Stimulated activated naive CD8-positive, alpha-beta T cell treated with anti-CD3 and anti-CD28 coated beads, Interleukin-15, Interleukin-2, amounts not matched to agents 100 U/mL and 50 U/mL, for 24 hours (primary cell): ENCODE results near the gene HSPB9.

Source experiments
- ATAC-seq: fragments of 150-1000 bp; cut with Tn5 transposase; one replicate; pipeline ENCODE4 v1.10.0; 2021
- DNase-seq: peaks from one replicate; pipeline ENCODE4 v3.0.0; 2021

The HSPB9 gene

GRCh38 chr17:42101513-42102292 lies 20.9 kb upstream of the HSPB9 start:
- DNase-seq = peak; percentile 89
- ATAC-seq = peak; percentile 64

GRCh38 chr17:42103221-42103954 lies 19.2 kb upstream of the HSPB9 start:
- no peak for ATAC-seq
- no peak for DNase-seq

GRCh38 chr17:42104264-42104663 lies 18.3 kb upstream of the HSPB9 start:
- DNase-seq (no peak), ATAC-seq (no peak)

GRCh38 chr17:42106009-42106408 lies 16.6 kb upstream of the HSPB9 start:
- ATAC-seq (no peak), DNase-seq (no peak)

- ATAC-seq (no peak), DNase-seq (no peak)
These were observed 15.5 kb upstream of the HSPB9 start for GRCh38 chr17:42107124-42107523.

- DNase-seq (peak; percentile 97), ATAC-seq (peak; percentile 88)
These were observed 14.7 kb upstream of the HSPB9 start for GRCh38 chr17:42107597-42108576.

- ATAC-seq (no peak), DNase-seq (no peak)
These were observed 13.5 kb upstream of the HSPB9 start for GRCh38 chr17:42109086-42109485.

GRCh38 chr17:42110301-42111264 lies 12.0 kb upstream of the HSPB9 start:
- no peak for DNase-seq
- no peak for ATAC-seq

GRCh38 chr17:42111265-42111636 lies 11.4 kb upstream of the HSPB9 start:
- ATAC-seq (no peak), DNase-seq (no peak)

- ATAC-seq (peak; percentile 7), DNase-seq (peak; percentile 34)
These were observed 10.6 kb upstream of the HSPB9 start for GRCh38 chr17:42111871-42112551.

GRCh38 chr17:42112552-42113176 lies 9.9 kb upstream of the HSPB9 start, which contains the start of gene DHX58:
Gene DHX58, minus strand, starts transcription at chr17:42112714. Its CDS starts 822 bp downstream, at chr17:42111892.
- ATAC-seq (peak; percentile 84), DNase-seq (peak; percentile 77)

- ATAC-seq (no peak), DNase-seq (no peak)
These were observed 9.1 kb upstream of the HSPB9 start for GRCh38 chr17:42113293-42114069.

- ATAC-seq (no peak), DNase-seq (no peak)
These were observed 8.5 kb upstream of the HSPB9 start for GRCh38 chr17:42114118-42114517.

GRCh38 chr17:42116705-42117396 lies 5.8 kb upstream of the HSPB9 start:
- ATAC-seq = peak; percentile 14
- peak; percentile 78 for DNase-seq

GRCh38 chr17:42117397-42118125 lies 5.0 kb upstream of the HSPB9 start:
- ATAC-seq (no peak), DNase-seq (no peak)

GRCh38 chr17:42118126-42118510 lies 4.5 kb upstream of the HSPB9 start:
- ATAC-seq (no peak), DNase-seq (no peak)

- ATAC-seq (peak; percentile 7), DNase-seq (peak; percentile 62)
These were observed 4.1 kb upstream of the HSPB9 start for GRCh38 chr17:42118545-42118944.

GRCh38 chr17:42119301-42119700 lies 3.3 kb upstream of the HSPB9 start:
- ATAC-seq (no peak), DNase-seq (no peak)
